WTC11 (cell line): ENCODE measurements around the gene SLPI.

Experiments used
- CTCF ChIP-seq: fragments of 200-600 bp; IDR thresholded peaks from 2 replicates; pipeline ENCODE4 v1.8.0; 2022; ENCODE audit warnings: antibody characterized with exemption
- HMGA2 ChIP-seq: fragments of 250-450 bp; sonication (Bioruptor Pico); IDR thresholded peaks from 2 replicates; pipeline ENCODE4 v1.4.0; 2021; ENCODE audit warnings: mild to moderate bottlenecking, moderate library complexity
- IRF2 ChIP-seq: sonication (generic); formaldehyde crosslinking; IDR thresholded peaks from 2 replicates; pipeline ENCODE4 v1.8.0; 2022; ENCODE audit warnings: low read depth, missing genetic modification reagents, borderline replicate concordance
- MAX ChIP-seq: sonication (generic); formaldehyde crosslinking; IDR thresholded peaks from 2 replicates; pipeline ENCODE4 v1.8.0; 2022; ENCODE audit warnings: mild to moderate bottlenecking, missing genetic modification reagents
- RELA ChIP-seq: sonication (generic); formaldehyde crosslinking; IDR thresholded peaks from 2 replicates; pipeline ENCODE4 v1.8.1; 2022; ENCODE audit warnings: missing genetic modification reagents, mild to moderate bottlenecking, borderline replicate concordance
- TF ChIP-seq, protein P1 (sequence below): sonication (generic); formaldehyde crosslinking; IDR thresholded peaks from 2 replicates; pipeline ENCODE4 v1.8.0; 2022; ENCODE audit warnings: mild to moderate bottlenecking, missing genetic modification reagents

- TF ChIP-seq IRF2 (CRISPR knock-in tag) (no peak), CTCF (no peak), RELA (CRISPR knock-in tag) (no peak), MAX (CRISPR knock-in tag) (no peak), HMGA2 (CRISPR knock-in tag) (no peak)
- TF ChIP-seq, protein P1, sequence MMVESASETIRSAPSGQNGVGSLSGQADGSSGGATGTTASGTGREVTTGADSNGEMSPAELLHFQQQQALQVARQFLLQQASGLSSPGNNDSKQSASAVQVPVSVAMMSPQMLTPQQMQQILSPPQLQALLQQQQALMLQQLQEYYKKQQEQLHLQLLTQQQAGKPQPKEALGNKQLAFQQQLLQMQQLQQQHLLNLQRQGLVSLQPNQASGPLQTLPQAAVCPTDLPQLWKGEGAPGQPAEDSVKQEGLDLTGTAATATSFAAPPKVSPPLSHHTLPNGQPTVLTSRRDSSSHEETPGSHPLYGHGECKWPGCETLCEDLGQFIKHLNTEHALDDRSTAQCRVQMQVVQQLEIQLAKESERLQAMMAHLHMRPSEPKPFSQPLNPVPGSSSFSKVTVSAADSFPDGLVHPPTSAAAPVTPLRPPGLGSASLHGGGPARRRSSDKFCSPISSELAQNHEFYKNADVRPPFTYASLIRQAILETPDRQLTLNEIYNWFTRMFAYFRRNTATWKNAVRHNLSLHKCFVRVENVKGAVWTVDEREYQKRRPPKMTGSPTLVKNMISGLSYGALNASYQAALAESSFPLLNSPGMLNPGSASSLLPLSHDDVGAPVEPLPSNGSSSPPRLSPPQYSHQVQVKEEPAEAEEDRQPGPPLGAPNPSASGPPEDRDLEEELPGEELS (CRISPR knock-in tag): no peak
Measured at GRCh38 chr20:45230631-45231030, 23.7 kb downstream of the SLPI start.
